ENCODE measurements around the gene HSPA1L. TPM values are rescaled to one million over a fixed set of nuclear protein-coding genes. Genes with fewer than 3 reads are reported as not detected.
"Not testable (repeated sequence)": the region's sequence is repeated elsewhere in the genome, so short reads cannot be mapped to it uniquely, and the experiment has no call there.

HSPA1L gene
- total RNA-seq, 4 donors from 2014 or later = 1.3 to 2.3 (median 1.8) TPM

- H3K4me3 ChIP-seq (ENCODE audit: low read depth, poor library complexity, severe bottlenecking) = no peak overlapping the region
- TF ChIP-seq CTCF (IDR thresholded peaks at IDR 0.05) (no peak), POLR2A (IDR thresholded peaks at IDR 0.05) (no peak)
- WGBS, 2 donors = 92 to 96% methylated on average over 2 of the region's 2 CpGs
- intact Hi-C loops (cut with DNase I; ENCODE audit: low total_unique reads) = no loop called here
- DNase-seq (ENCODE audit: low spot score in 2 of 2) = no peak
Observed at GRCh38 chr6:31850765-31851484, 35.8 kb upstream of the HSPA1L start.

GRCh38 chr6:31847276-31847978 is 32.3 kb upstream of the HSPA1L start:
- TF ChIP-seq CTCF (IDR thresholded peaks at IDR 0.05) (no peak), POLR2A (IDR thresholded peaks at IDR 0.05) (no peak)
- no peak for DNase-seq (ENCODE audit: low spot score in 2 of 2)
- intact Hi-C loops (cut with DNase I; ENCODE audit: low total_unique reads) = no loop called here
- 90 to 91% methylated on average over 2 of the region's 2 CpGs for WGBS, 2 donors
- no peak overlapping the region for H3K4me3 ChIP-seq (ENCODE audit: low read depth, poor library complexity, severe bottlenecking)

DNA sequence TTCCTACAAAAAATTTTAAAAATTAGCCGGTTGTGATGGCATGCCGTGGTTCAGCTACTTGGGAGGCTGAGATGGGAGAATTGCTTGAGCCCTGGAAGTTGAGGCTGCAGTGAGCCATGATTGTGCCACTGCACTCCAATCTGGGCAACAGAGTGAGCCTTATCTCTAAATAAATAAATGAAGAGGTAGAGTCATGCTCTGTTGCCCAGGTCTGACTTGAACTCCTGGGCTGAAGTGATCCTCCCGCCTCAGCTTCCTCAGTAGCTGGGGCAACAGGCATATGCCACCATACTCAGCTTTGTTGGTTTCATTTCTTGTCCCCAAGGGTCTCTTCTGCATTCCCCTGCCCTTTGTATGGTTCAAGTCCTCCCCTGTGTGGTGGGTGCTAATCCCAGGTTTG is 29.4 kb upstream of the HSPA1L start:
- 91 to 100% methylated on average over 3 of the region's 3 CpGs for WGBS, 2 donors
- TF ChIP-seq CTCF (IDR thresholded peaks at IDR 0.05) = no peak
- no peak for TF ChIP-seq POLR2A (IDR thresholded peaks at IDR 0.05)

GRCh38 chr6:31842053-31842452 is 27.0 kb upstream of the HSPA1L start:
- TF ChIP-seq CTCF (IDR thresholded peaks at IDR 0.05) = no peak
- no peak for TF ChIP-seq POLR2A (IDR thresholded peaks at IDR 0.05)
- intact Hi-C loops (cut with DNase I; ENCODE audit: low total_unique reads) = no loop called here
- H3K4me3 ChIP-seq (ENCODE audit: low read depth, poor library complexity, severe bottlenecking) = no peak overlapping the region
- WGBS, 2 donors = 75 to 80% methylated on average over 9 of the region's 9 CpGs
- DNase-seq (ENCODE audit: low spot score in 2 of 2) = no peak

More for the DNA sequence above, 29.4 kb upstream of the HSPA1L start:
- DNase-seq (ENCODE audit: low spot score in 2 of 2) = no peak
- intact Hi-C loops (cut with DNase I; ENCODE audit: low total_unique reads) = no loop called here
- H3K4me3 ChIP-seq (ENCODE audit: low read depth, poor library complexity, severe bottlenecking) = no peak overlapping the region

DNA sequence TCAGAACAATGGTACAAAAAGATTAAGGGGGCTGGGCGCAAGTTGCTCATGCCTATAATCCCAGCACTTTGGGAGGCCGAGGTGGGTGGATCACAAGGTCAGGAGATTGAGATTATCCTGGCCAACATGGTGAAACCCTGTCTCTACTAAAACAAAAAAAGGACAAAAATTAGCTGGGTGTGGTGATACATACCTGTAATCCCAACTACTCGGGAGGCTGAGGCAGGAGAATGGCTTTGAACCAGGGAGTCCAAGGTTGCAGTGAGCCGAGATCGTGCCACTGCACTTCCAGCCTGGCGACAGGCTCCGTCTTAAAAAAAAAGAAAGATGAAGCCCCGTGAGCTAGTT is 24.7 kb upstream of the HSPA1L start:
- intact Hi-C loops (cut with DNase I; ENCODE audit: low total_unique reads); H3K4me3 ChIP-seq (ENCODE audit: low read depth, poor library complexity, severe bottlenecking); DNase-seq (ENCODE audit: low spot score in 2 of 2): not testable (repeated sequence)
- 86 to 90% methylated on average over 8 of the region's 8 CpGs for WGBS, 2 donors

- intact Hi-C loops (cut with DNase I; ENCODE audit: low total_unique reads) = no loop called here
- H3K4me3 ChIP-seq (ENCODE audit: low read depth, poor library complexity, severe bottlenecking) = no peak overlapping the region
- 96 to 97% methylated on average over 3 of the region's 3 CpGs for WGBS, 2 donors
- TF ChIP-seq POLR2A (IDR thresholded peaks at IDR 0.05) (no peak), CTCF (IDR thresholded peaks at IDR 0.05) (no peak)
- DNase-seq (ENCODE audit: low spot score in 2 of 2) = no peak
Observed at GRCh38 chr6:31838968-31839367, 23.9 kb upstream of the HSPA1L start.

DNA sequence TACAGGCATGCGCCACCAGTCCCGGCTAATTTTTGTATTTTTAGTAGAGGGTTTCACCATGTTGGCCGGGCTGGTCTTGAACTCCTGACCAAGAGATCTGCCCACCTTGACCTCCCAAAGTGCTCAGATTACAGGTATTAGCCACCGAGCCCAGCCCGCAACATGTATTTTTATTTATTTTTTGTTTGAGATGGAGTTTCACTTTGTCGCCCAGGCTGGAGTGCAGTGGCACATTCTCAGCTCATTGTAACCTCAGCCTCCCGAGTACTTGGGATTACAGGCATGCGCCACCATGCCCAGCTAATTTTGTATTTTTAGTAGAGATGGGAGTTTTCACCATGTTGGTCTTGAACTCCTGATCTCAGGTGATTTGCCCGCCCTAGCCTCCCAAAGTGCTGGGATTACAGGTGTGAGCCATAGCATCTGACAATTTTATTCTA is 23.1 kb upstream of the HSPA1L start:
- H3K4me3 ChIP-seq (ENCODE audit: low read depth, poor library complexity, severe bottlenecking); DNase-seq (ENCODE audit: low spot score in 2 of 2); intact Hi-C loops (cut with DNase I; ENCODE audit: low total_unique reads): not testable (repeated sequence)
- WGBS, 2 donors = 92 to 93% methylated on average over 9 of the region's 9 CpGs

Data from lower leg skin (tissue), 4 donors.